Gastrocnemius medialis (tissue), 4 donors: ENCODE measurements around the gene IP6K3. TPM values are rescaled to one million over a fixed set of nuclear protein-coding genes. Genes with fewer than 3 reads are reported as not detected.

Source experiments
- ATAC-seq, 2 donors: fragments of 150-250 bp; one replicate each; pipeline ENCODE4 v1.9.1; 2016
- DNase-seq, 2 donors: peaks; one replicate each; pipeline ENCODE4 v3.0.0-alpha.2; 2019
- H3K27ac ChIP-seq, 4 donors: fragments of 200-600 bp; sonication (generic); 1 replicate in 1 of 4; 2 replicates in 3 of 4; pipeline ENCODE4 v1.5.1; 2016 to 2018; ENCODE audit warnings: mild to moderate bottlenecking in 2 of 4, moderate library complexity in 1 of 4
- H3K27me3 ChIP-seq, 3 donors: fragments of 200-600 bp; sonication (generic) in 2 of 3; 1 replicate in 1 of 3; 2 replicates in 2 of 3; pipeline versions ENCODE4 v1.5.1 to v1.6.0; 2016 to 2019; ENCODE audit warnings: mild to moderate bottlenecking in 1 of 3, moderate library complexity in 1 of 3
- H3K36me3 ChIP-seq, 2 donors: fragments of 200-600 bp; sonication (generic) in 1 of 2; one replicate each; pipeline ENCODE4 v1.5.1; 2017 to 2018
- H3K4me1 ChIP-seq, 2 donors: fragments of 200-600 bp; sonication (generic) in 1 of 2; one replicate each; pipeline ENCODE4 v1.5.1; 2016 to 2017; ENCODE audit warnings: mild to moderate bottlenecking in 2 of 2
- H3K4me3 ChIP-seq, 4 donors: fragments of 200-600 bp; sonication (generic) in 3 of 4; 1 replicate in 1 of 4; 2 replicates in 3 of 4; pipeline ENCODE4 v1.5.1; 2016 to 2019; ENCODE audit warnings: mild to moderate bottlenecking in 2 of 4
- H3K9me3 ChIP-seq, 3 donors: fragments of 200-600 bp; sonication (generic) in 2 of 3; 1 replicate in 1 of 3; 2 replicates in 2 of 3; pipeline ENCODE4 v1.5.1; 2016 to 2019
- CTCF ChIP-seq, 5 experiments: fragments of 450-650 bp in 3 of 5; fragments of 200-600 bp in 2 of 5; sonication (generic) in 2 of 5; IDR thresholded peaks in 4 of 5; conservative IDR thresholded peaks in 1 of 5; 1 replicate in 4 of 5; 2 replicates in 1 of 5; pipeline ENCODE4 v1.5.1; 2016 to 2019; ENCODE audit warnings: antibody characterized with exemption in 5 of 5, mild to moderate bottlenecking in 3 of 5, moderate library complexity in 3 of 5
- POLR2A ChIP-seq, 2 donors: fragments of 450-650 bp; IDR thresholded peaks; one replicate each; pipeline ENCODE4 v1.6.1; 2017; ENCODE audit warnings: antibody characterized with exemption in 2 of 2, mild to moderate bottlenecking in 2 of 2, moderate library complexity in 2 of 2
- in situ Hi-C, 4 donors: fragments of 200-750 bp; cut with MboI; loops; one replicate each; pipeline versions ENCODE4 v1.15.0 to v1.8.0; 2017; ENCODE audit warnings: low sequenced_read_pairs in 4 of 4
- intact Hi-C: fragments of 100-400 bp; cut with DNase I; formaldehyde crosslinking; loops from one replicate; pipeline ENCODE4 v1.15.1; 2023; ENCODE audit warnings: low total_unique reads
- total RNA-seq, 4 donors: library from RNA; depleted of rRNA; stranded (reverse); fragments of >200 nt; gene quantifications; one replicate each; pipeline versions ENCODE4 v1.1.0 to v1.2.3, GENCODE V29; 2016

The IP6K3 gene
- total RNA-seq, 4 donors from 2014 or later = 287 to 570 (median 348) TPM

- H3K4me3 ChIP-seq = peak overlapping the region; percentile 22 to 88 (median 35)
- H3K9me3 ChIP-seq = no peaks in the 10 kb centered on the region
- peaks cover 66 to 75% of the 10 kb centered on the region in 2 donors for H3K4me1 ChIP-seq
- DNase-seq (no peak), ATAC-seq (no peak)
- H3K27me3 ChIP-seq = no peaks in the 10 kb centered on the region
- H3K27ac ChIP-seq = peak overlapping the region; percentile 98 to 100 (median 100)
- in situ Hi-C loops = loop anchor here in 1 of 4 donors (25.0 kb wide), 1 partner anchor 548 kb away; no protein-coding TSS in a partner anchor
- no peak for TF ChIP-seq CTCF (IDR thresholded peaks at IDR 0.05 in 4 of 5, conservative IDR thresholded peaks at IDR 0.05 in 1 of 5)
- no peak for TF ChIP-seq POLR2A (IDR thresholded peaks at IDR 0.05)
- H3K36me3 ChIP-seq = peaks cover 4 to 58% of the 10 kb centered on the region in 2 donors
- intact Hi-C loops = no loop called here
These were observed 7.8 kb downstream of the IP6K3 start for GRCh38 chr6:33738879-33739278.

GRCh38 chr6:33738153-33738552 is 8.6 kb downstream of the IP6K3 start:
- intact Hi-C loops = no loop called here
- no peaks in the 10 kb centered on the region for H3K9me3 ChIP-seq
- DNase-seq = peak; percentile 66 to 85
- peak overlapping the region; percentile 98 to 100 (median 100) for H3K27ac ChIP-seq
- H3K36me3 ChIP-seq = peaks cover 4 to 53% of the 10 kb centered on the region in 2 donors
- in situ Hi-C loops = loop anchor here in 1 of 4 donors (25.0 kb wide), 1 partner anchor 549 kb away; no protein-coding TSS in a partner anchor
- H3K4me3 ChIP-seq = peak overlapping the region; percentile 22 to 88 (median 35)
- no peaks in the 10 kb centered on the region for H3K27me3 ChIP-seq
- H3K4me1 ChIP-seq = peaks cover 73 to 81% of the 10 kb centered on the region in 2 donors
- ATAC-seq = peak; percentile 4 to 9
- peak in 1 of 2 donors; percentile 53 for TF ChIP-seq POLR2A (IDR thresholded peaks at IDR 0.05)
- TF ChIP-seq CTCF (IDR thresholded peaks at IDR 0.05 in 4 of 5, conservative IDR thresholded peaks at IDR 0.05 in 1 of 5) = no peak

- TF ChIP-seq CTCF (IDR thresholded peaks at IDR 0.05 in 4 of 5, conservative IDR thresholded peaks at IDR 0.05 in 1 of 5) = no peak
- TF ChIP-seq POLR2A (IDR thresholded peaks at IDR 0.05) = peak in 1 of 2 donors; percentile 40
- in situ Hi-C loops (loop anchor here in 1 of 4 donors (25.0 kb wide), 1 partner anchor 550 kb away; no protein-coding TSS in a partner anchor), intact Hi-C loops (no loop called here)
- DNase-seq (peak in 1 of 2 donors; percentile 82), ATAC-seq (peak; percentile 3 to 4)
- Histone ChIP-seq H3K27me3 (no peaks in the 10 kb centered on the region), H3K9me3 (no peaks in the 10 kb centered on the region), H3K27ac (peak overlapping the region; percentile 98 to 100 (median 100)), H3K4me1 (peaks cover 80 to 88% of the 10 kb centered on the region in 2 donors), H3K4me3 (peak overlapping the region in 3 of 4 donors; percentile 11 to 34 (median 22)), H3K36me3 (peaks cover 4 to 49% of the 10 kb centered on the region in 2 donors)
These were observed 9.3 kb downstream of the IP6K3 start for GRCh38 chr6:33737267-33738026.

- no peaks in the 10 kb centered on the region for H3K27me3 ChIP-seq
- peak overlapping the region; percentile 98 to 100 (median 100) for H3K27ac ChIP-seq
- peaks cover 4 to 49% of the 10 kb centered on the region in 2 donors for H3K36me3 ChIP-seq
- DNase-seq (no peak), ATAC-seq (no peak)
- H3K4me3 ChIP-seq = peak overlapping the region in 3 of 4 donors; percentile 2 to 32 (median 22)
- TF ChIP-seq POLR2A (IDR thresholded peaks at IDR 0.05) (no peak), CTCF (IDR thresholded peaks at IDR 0.05 in 4 of 5, conservative IDR thresholded peaks at IDR 0.05 in 1 of 5) (no peak)
- in situ Hi-C loops = loop anchor here in 1 of 4 donors (25.0 kb wide), 1 partner anchor 552 kb away; no protein-coding TSS in a partner anchor
- peaks cover 83 to 89% of the 10 kb centered on the region in 2 donors for H3K4me1 ChIP-seq
- intact Hi-C loops = no loop called here
- no peaks in the 10 kb centered on the region for H3K9me3 ChIP-seq
These were observed 11.5 kb downstream of the IP6K3 start for GRCh38 chr6:33735216-33735615.
